ENCODE measurements around the gene CAMTA1.

The CAMTA1 gene

GRCh38 chr1:6957341-6957740 is 172.1 kb downstream of the CAMTA1 start:
- DNase-seq (ENCODE audit: low read depth in 2 of 2): no peak

- DNase-seq (ENCODE audit: low read depth in 2 of 2): no peak
Measured at GRCh38 chr1:6958407-6959030, 173.3 kb downstream of the CAMTA1 start.

DNA sequence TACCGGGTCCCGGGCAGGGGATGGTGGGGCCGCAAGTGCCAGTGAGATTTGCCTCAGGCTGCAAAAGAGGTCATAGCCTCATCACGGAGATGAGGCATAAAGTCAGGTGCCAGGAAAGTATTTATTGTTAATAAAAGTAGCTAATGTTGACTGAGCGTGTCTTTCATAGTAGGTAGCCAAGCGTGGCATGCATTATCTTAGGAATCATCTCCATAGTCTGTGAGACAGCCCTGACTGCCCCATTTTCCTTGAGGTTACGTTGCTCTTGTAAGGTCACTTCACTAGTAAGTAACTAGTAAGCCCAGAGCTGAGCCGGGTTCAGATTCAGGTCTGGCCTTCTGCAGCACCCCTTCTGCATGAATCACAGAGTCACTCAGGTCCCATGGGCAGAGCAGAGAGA is 174.2 kb downstream of the CAMTA1 start:
- DNase-seq (ENCODE audit: low read depth in 2 of 2): no peak

GRCh38 chr1:6960291-6960811 is 175.1 kb downstream of the CAMTA1 start:
- DNase-seq (ENCODE audit: low read depth in 2 of 2): no peak

DNA sequence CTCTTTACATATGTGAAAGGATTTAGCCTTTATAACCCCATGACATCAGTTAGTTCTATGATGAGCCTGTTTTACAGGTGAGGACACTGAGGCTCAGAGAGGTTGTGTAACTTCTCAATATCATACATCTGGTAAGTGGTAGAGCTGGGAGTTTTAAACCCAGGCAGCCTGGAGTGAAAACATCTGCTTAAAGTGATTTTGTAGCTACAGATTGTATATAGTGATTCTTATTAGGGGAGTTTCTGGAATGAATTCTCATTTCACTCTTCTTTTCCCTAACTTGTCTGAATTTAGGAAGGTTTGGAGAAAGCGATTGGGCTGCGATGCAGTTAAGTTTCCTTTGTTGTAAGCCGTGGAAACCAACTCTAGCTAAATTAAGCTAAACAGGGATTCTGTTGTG is 175.6 kb downstream of the CAMTA1 start:
- no peak for DNase-seq (ENCODE audit: low read depth in 2 of 2)

DNA sequence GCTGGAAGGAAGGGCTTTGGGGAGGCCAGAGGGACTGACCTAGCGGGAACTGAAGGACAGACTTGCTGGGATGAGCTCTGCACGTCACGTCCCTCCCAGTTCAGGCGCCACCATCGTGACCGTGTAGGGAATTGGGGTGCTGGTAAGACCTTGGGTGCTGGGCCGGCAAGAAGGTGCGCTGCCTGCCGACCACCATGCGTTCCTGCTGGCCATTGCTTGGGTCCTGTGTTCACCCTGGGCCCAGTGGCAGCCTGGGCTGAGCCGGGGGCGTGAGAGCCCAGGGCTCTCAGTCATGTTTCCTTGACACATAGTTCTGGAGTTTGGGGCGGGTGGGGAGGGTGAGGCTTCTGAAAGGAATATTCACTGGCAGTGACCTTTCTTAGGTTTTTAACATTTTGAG is 176.0 kb downstream of the CAMTA1 start:
- DNase-seq (ENCODE audit: low read depth in 2 of 2): no peak

DNA sequence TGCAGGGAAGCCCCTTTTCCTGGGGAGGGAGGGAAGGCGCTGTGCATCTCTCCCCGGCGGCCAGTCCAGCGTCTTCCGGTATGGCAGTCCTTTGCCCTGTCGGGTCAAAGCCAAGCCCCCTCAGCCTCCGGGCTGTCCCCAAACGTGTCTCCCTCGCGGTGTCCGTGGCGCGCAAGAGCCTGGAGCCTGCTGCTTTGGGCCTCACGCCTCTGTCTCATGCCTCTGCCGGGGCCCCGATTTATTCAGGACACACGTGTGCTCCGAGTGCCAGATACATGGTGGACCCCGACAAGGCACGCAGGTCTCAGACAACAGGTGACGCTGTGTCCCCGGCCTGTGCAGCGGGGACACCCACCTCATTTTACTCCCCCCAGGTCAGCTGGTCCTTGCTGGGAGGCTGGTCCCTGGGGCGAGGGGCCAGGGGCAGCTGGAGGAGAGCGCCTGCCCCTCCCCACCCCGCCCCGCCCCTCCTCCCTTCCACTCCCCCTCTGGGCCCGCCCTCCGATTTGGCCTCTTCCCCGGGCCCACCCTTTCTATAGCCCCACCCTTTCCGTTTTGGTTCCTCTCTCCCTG is 176.7 kb downstream of the CAMTA1 start:
- no peak for DNase-seq (ENCODE audit: low read depth in 2 of 2)

- peak; percentile 7 to 15 for DNase-seq (ENCODE audit: low read depth in 2 of 2)
Measured at GRCh38 chr1:6962478-6962995, 177.3 kb downstream of the CAMTA1 start.

GRCh38 chr1:6962996-6963911 is 178.0 kb downstream of the CAMTA1 start:
- peak; percentile 11 to 19 for DNase-seq (ENCODE audit: low read depth in 2 of 2)

DNA sequence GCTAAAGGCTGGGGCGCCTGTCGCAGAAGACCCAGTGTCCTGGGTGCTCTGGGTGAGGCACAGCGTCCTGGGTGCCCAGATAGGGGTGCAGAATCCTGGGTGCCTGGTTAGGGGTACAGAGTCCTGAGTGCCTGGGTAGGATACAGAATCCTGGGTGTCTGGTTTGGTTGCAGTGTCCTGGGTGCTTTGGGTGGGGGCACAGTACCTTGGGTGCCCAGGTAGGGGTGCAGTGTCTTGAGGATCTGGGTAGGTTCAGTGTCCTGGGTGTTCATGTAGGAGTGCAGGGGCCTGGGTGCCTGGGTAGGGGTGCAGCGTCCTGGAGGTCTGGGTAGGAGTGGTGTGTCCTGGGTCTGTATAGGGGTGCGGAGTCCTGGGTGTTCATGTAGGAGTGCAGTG is 178.7 kb downstream of the CAMTA1 start:
- DNase-seq (ENCODE audit: low read depth in 2 of 2): no peak

- no peak for DNase-seq (ENCODE audit: low read depth in 2 of 2)
Measured at GRCh38 chr1:6965083-6965934, 180.1 kb downstream of the CAMTA1 start.

DNA sequence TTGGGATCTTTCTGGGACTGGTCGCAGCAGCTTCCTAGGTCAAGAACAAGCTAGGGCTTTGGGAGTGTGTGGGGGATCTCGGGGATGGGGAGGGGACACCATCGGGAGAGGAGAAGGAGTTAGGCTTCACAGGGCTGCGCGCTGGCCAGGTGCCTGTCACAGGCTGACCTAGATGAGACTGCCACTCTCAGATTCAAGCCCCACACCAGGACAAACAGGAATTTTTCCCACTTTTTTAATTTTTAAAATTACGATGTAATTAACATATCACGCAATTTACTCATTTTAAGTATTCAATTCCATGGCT is 180.6 kb downstream of the CAMTA1 start:
- DNase-seq (ENCODE audit: low read depth in 2 of 2): no peak

GRCh38 chr1:6966326-6966725 is 181.1 kb downstream of the CAMTA1 start:
- DNase-seq (ENCODE audit: low read depth in 2 of 2): no peak

DNA sequence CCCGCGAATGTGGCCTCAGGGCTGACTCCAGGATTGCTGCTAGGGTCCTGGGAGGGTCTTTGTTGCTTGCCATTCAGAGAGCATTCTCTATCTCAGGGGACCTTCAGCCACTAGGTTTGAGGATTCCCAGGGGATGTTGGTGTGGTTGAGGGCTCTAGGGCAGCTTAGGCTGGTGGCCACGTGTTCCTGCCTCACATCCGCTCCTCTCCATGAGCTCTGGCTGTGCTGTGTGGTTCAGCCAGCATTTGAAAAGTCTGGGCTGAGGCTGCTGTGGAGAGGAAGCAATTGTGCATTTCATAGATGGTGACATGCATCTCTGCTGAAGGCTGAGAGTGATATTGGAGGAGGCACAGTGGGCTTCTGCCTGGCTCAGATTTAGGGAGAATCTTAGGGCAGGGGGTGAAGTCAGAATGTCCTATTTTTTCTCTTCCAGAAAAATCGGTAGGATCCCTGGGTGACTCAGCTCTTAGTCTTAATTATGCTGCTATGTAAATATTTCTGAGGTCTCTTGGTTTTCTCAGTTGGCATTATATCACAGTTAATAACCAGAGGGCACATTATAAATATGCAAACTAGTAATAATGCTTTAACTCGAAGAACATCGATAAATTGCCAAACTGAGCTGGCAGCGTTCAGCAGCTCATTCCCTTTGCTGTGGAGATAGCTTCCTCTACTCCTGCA is 182.3 kb downstream of the CAMTA1 start:
- DNase-seq (ENCODE audit: low read depth in 2 of 2): no peak

- no peak for DNase-seq (ENCODE audit: low read depth in 2 of 2)
Measured at GRCh38 chr1:6969106-6969505, 183.9 kb downstream of the CAMTA1 start.

- no peak for DNase-seq (ENCODE audit: low read depth in 2 of 2)
Measured at GRCh38 chr1:6969762-6970161, 184.5 kb downstream of the CAMTA1 start.

GRCh38 chr1:6970221-6970620 is 185.0 kb downstream of the CAMTA1 start:
- no peak for DNase-seq (ENCODE audit: low read depth in 2 of 2)

- DNase-seq (ENCODE audit: low read depth in 2 of 2): no peak
Measured at GRCh38 chr1:6971048-6971447, 185.8 kb downstream of the CAMTA1 start.

DNA sequence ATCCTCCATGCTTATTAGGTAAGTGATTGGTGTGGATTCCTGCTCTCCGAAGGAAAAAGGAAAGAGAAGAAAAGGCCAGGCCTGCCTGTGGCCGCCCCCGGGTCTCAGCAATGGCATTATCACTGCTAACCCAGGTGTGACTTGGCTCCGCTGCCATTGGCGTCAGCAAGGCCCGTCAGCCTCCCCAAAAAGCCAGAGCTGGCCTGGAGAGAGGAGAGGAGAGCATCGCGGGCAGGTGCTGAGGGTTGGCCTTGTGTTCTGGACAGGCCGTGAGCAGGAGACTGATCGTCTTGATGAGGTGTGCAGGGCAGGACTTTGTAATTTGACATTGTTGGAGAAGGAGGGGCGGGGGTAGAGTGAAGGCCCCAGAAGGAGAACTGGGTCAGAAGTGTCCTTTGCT is 186.4 kb downstream of the CAMTA1 start:
- no peak for DNase-seq (ENCODE audit: low read depth in 2 of 2)

GRCh38 chr1:6972399-6972798 is 187.1 kb downstream of the CAMTA1 start:
- no peak for DNase-seq (ENCODE audit: low read depth in 2 of 2)
